ENCODE measurements around the gene ZFAND2A.

DNA sequence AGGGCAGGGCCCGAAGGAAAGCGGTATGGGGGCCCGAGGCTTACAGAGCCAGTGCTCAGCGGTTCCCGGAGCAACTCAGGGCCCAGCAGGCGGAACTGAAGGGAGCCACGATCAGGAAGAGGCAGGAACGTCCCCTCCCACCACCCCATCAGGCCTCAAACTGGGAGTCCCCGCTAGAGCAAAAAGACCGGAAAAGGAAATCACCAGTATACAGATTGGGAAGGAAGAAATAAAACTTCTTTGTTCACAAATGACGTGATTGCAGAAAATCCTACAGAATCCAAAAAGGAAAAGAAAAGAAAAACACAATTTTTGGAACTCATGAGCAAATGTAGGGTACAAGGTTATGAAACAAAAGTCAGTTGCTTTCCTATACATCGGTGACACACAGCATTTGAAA, 21.6 kb upstream of the ZFAND2A start:
- TF ChIP-seq, protein P1, sequence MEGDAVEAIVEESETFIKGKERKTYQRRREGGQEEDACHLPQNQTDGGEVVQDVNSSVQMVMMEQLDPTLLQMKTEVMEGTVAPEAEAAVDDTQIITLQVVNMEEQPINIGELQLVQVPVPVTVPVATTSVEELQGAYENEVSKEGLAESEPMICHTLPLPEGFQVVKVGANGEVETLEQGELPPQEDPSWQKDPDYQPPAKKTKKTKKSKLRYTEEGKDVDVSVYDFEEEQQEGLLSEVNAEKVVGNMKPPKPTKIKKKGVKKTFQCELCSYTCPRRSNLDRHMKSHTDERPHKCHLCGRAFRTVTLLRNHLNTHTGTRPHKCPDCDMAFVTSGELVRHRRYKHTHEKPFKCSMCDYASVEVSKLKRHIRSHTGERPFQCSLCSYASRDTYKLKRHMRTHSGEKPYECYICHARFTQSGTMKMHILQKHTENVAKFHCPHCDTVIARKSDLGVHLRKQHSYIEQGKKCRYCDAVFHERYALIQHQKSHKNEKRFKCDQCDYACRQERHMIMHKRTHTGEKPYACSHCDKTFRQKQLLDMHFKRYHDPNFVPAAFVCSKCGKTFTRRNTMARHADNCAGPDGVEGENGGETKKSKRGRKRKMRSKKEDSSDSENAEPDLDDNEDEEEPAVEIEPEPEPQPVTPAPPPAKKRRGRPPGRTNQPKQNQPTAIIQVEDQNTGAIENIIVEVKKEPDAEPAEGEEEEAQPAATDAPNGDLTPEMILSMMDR (IDR thresholded peaks at IDR 0.05; ENCODE audit: low read length), result no peak
- no peak for TF ChIP-seq EZH2 (IDR thresholded peaks at IDR 0.05; ENCODE audit: borderline replicate concordance, low read length)

Measured in OCI-LY1 (cell line).